NB4 (cell line): ENCODE results near the gene SYTL2.
A peak's percentile ranks its signal among the peaks of the same experiment; 100 is the strongest.

Source experiments
- DNase-seq: peaks from one replicate; pipeline ENCODE4 v3.0.0; 2010; ENCODE audit warnings: low read depth
- H3K4me3 ChIP-seq: one replicate; pipeline ENCODE4 v1.5.1; 2011; ENCODE audit warnings: mild to moderate bottlenecking, low read depth, low read length, moderate library complexity
- CTCF ChIP-seq: IDR thresholded peaks from one replicate; pipeline ENCODE4 v1.5.1; 2012; ENCODE audit warnings: low read depth, low read length
- MYC ChIP-seq: IDR thresholded peaks from 2 replicates; pipeline ENCODE4 v1.6.1; 2011; ENCODE audit warnings: low read depth, low read length
- POLR2A ChIP-seq: IDR thresholded peaks from 2 replicates; pipeline ENCODE4 v1.6.1; 2011; ENCODE audit warnings: mild to moderate bottlenecking; ENCODE audit not compliant: insufficient read length; ENCODE audit errors: extremely low read depth
- TF ChIP-seq, protein P1 (sequence below): IDR thresholded peaks from 2 replicates; pipeline ENCODE4 v1.6.1; 2011; ENCODE audit warnings: low read depth, low read length

The SYTL2 gene

GRCh38 chr11:85755701-85756100 lies 55.2 kb downstream of the SYTL2 start:
- no peak overlapping the region for H3K4me3 ChIP-seq
- DNase-seq: no peak
- TF ChIP-seq CTCF (no peak), POLR2A (no peak), MYC (no peak)
- TF ChIP-seq, protein P1, sequence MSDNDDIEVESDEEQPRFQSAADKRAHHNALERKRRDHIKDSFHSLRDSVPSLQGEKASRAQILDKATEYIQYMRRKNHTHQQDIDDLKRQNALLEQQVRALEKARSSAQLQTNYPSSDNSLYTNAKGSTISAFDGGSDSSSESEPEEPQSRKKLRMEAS: no peak

- H3K4me3 ChIP-seq: no peak overlapping the region
- no peak for TF ChIP-seq CTCF
- TF ChIP-seq, protein P1: no peak
- no peak for DNase-seq
Measured at GRCh38 chr11:85755285-85755684, 55.7 kb downstream of the SYTL2 start.

DNA sequence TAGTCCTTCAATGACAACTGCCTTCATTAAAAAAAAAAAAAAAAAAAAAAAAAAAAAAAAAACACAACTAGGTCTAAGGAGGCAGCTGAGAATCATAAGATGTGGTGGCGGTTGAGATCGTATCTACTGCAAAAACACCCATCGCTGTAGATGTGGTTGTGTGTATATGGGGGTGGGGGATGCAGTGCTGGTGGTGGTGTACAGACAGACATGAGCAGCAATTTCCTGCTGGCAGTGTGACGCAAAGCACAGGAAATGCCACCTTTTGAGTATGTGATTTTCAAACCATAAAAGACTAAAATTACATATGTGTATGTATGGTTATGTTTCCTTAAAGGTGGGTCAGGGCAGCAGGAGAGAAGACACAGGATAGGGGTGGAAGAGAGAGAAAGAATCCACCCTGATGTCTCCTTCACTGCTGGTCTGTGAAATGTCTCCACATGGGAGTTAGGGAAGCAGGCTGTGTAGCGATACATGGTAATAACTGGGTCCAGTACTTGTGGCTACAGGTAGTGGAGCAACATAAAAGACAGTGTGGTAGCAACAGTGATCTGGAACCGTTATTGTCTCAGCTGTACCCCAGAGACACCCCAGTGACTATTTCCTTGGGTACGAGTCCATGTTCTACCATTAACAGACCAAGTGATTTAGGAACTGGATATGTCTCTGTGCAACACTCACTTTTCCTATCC lies 57.9 kb downstream of the SYTL2 start:
- DNase-seq: peak; percentile 59
- TF ChIP-seq, protein P1: peak; percentile 51; the same call in 1 of the 2 replicates
- TF ChIP-seq CTCF (no peak), MYC (peak; percentile 71), POLR2A (no peak)
- H3K4me3 ChIP-seq: no peak overlapping the region

DNA sequence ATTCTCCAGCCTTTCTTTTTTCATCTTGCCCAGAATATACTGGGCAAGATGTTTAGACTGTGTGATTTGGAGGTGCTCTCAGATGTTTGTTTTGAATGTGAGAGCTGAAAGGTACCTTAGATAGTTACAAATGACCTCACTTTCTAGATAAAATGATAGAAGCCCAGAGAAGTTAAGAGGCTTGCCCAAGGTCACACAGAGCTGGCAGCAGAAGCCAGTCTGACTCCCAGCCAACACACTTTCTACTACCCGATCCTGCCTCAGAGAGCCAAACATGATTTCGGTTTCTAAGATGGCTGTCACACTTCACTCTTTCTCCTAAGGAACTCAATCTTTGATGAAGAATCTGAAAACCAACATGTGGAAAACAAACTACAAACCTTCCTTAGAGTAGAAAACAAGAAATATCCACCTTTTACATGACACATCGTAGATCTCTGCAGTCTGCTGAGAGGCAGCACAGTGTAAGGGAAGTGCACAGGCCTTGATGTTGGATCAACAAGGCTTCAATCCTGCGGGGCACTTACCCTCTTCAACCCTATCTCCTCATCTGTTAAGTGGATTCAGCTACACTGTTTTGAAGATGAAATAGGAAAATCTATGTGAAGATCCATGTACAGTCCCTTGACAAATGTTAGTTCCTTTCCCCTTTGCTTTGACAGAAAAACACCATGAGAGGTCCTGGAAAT lies 58.6 kb downstream of the SYTL2 start:
- DNase-seq: no peak
- TF ChIP-seq, protein P1: no peak
- TF ChIP-seq POLR2A: no peak
- TF ChIP-seq CTCF: no peak
- TF ChIP-seq MYC: no peak
- H3K4me3 ChIP-seq: no peak overlapping the region

DNA sequence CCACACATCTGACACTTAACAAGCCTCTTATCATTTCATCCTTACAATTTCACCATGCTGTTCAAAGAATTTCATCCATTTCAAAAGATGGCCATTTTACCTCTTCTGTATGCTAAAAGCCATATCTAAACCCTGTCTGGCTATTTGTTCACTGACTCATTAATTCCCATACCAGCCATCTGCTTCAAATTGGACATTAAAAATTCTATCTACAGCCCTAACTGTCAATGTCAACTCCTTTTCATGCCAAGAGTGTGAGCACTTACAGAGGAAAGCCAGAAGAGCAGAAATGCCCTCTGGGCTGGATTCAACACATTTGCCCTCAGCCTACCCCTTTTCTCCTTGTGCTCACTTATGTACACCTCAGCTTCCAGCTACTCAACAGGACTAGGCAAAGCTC lies 59.2 kb downstream of the SYTL2 start:
- no peak for DNase-seq
- TF ChIP-seq, protein P1: no peak
- TF ChIP-seq MYC: no peak
- no peak for TF ChIP-seq CTCF
- no peak for TF ChIP-seq POLR2A
- H3K4me3 ChIP-seq: no peak overlapping the region
